ENCODE results near the gene HTR1D.

The HTR1D gene

DNA sequence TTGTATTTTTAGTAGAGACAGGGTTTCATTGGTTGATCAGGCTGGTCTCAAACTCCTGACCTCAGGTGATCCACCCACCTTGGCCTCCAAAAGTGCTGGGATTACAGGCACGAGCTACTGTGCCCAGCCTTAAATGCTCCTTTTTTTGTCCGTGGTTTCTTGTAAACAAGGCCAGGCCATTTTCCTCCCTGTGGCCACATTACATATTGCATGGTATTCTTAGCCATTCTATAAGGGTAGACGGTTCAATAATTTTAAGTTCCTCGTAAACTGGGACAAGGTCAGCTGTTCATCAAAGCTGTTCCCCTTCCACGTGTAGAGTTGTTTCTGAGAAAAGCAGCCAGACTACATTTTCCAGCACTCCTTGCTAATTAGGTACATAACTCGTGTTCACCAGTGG is 38.4 kb downstream of the HTR1D start:
- no peak for DNase-seq

DNA sequence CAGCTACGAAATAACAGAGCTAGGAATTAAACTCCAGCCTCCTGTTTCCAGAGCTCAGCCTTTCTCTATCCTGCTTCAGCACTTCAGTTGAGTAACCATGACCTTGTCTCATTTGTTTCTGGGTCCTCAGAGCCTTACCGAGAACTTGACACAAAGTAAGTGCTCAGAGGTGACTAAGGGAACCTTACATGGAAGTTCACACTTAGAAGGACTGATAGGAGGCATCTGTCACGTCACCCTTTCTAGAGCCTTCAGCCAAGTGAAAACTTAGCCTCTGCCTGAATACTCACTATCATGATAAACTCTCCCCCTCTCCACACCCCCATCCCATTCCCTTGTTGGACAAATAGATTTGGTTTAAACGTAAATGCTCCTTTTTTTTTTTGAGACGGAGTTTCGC is 38.9 kb downstream of the HTR1D start:
- no peak for DNase-seq

DNA sequence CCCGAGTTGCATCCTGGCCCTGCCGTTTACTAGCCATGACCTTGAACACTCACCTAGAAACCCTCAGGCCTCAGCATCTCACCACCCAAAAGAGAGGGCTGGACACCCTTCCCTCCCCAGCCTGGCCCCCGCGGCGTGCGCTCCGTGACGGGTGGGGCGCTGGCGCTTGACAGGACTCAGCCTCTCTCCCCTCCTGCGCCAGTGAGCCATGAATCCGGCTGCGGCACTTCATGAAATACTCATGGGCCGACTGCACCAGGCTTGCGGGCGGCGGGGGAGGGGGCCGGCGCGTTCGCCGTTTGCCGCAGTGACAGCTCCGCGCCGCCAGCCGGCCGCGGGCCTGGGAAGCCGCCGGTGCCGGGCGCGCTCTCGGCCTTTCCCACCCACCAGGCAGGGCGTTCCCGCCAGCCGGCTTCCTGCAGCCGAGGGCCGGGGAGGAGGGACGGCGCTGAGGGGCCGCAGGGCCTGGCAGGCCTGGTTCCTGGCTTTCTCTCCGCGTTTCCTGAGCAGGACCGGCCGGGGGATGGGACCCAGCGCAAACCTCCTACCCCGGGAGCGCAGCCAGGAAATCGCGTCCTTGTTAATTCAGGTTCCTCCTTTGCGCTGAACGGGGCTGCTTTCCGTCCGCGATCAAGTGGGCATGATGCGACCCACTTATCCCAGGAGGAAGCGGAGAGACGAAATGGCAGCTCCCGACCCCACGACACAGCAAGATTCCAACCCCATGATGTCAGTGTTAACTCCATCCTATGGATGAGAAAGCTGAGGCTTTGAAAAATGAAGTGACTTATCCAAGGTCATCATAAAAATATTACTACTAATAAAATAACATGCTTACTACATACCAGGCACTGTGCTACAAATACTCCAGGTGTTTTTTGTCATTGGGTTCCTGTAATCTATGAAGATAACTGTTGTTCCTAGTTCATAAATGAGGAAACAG is 39.6 kb downstream of the HTR1D start:
- DNase-seq = peak; percentile 66

DNA sequence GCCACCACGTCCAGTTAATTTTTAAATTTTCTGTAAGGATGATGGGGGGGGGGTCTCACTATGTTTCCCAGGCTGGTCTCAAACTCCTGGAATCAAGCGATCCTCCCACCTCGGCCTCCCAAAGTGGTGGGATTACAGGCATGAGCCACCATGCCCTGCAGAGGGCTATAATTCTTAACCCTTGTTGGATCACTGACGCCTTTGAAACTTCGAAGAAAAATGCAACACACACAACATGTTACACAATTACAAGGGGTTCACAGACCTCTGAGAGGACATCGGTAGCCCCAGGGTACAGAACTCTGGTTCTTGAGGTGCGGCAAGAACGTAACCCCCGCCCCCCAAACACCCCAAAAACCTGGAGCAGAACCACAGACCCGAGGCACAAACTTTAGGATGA is 40.3 kb downstream of the HTR1D start:
- DNase-seq = no peak

DNA sequence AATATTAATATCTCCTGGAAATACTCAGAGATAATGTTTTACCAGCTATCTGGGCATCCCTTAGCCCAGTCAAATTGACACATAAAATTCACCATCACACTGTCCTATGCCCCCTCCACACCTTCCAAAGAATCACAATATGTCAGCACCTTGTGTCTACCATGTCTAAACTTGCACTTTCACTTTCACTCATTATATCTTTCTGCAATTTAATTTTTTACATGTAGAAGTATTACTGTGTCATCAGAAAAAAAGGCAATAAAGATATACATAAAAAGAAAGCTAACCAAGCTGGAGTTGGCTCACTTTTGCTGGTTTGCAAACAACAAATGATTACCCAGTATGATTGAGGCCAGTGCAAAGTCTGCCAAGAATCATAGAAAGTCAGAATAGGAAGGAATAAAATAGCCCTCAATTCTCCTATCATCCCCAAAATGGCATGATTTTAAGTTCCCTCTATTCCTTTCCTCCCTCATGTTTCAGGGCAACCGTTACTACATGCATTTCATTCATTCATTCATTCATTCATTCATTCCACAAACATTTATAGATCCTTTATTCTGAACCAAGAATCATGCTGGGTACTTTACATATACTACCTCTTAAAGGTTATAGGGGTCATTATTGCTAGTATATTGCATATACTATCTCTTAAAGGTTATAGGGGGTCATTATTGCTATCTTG is 42.7 kb downstream of the HTR1D start:
- no peak for DNase-seq

DNA sequence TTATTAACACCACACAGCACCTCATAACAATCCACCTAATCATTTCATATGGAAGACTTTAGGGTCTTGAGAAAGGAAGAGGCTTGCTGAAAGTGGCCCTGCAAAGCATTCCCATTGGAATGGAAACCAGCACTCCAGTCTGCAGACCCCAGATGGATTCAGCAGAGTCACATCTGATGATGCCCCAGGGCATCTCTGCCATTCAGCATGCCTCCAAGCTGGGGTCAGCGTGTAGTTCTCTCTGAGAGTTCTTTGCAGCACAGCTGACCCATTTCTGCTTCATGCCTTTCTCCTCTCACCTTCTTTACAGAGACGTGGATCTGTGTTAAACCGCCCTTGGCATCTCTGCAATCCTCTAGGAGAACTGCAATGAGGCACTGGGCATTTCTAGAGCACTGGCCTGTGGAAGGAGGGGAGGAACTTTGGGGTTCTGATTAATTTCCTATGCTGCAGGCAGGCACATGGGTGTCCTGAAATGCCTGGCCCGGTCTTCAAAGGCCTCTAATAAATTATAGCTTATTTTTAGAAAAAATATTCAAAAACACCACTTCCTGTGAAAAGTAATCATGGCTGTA is 46.0 kb downstream of the HTR1D start:
- no peak for DNase-seq

DNA sequence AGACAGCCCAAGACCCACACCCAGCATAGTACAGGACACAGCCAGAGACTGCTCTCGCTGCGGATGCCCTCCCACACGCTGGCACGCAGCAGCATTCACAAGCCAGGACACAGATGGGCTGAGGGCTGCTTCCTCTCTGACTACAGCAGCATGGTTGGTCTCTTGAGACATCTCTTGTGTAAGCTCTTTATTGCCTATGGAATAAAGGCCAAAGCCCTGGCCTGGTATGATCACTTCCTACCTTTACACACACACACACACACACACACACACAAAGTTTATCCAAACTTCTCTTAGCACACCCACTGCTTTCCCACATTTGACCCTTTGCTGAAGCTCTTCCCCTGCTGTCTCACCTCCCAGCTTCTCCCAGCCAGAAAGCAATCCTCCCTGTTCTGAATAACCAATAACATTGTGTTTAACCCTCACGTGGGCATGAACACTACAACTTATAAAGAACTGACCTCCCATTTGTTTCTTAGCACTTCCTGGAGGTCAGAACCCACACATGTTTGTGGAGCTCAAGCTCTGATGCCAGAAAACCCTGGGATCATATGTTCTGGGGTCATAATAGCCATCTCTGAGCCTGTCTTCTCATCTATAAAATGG is 47.5 kb downstream of the HTR1D start:
- peak; percentile 54 for DNase-seq

DNA sequence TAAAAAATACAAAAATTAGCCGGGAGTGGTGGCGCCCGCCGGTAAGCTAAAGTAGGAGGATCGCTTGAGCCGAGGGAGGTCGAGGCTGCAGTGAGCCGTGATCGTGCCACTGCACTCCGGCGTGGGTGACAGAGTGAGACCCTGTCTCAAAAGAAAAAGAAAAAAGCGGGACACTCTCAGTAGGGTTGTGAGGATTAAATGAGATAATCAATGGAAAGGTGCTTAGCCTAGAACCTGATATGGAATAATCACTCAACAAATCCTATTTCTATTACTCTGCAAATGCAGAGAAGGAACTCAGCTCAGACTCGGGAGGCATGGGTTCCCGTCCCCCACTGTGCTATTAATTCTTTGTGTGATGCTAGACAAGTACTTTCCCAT is 48.1 kb downstream of the HTR1D start:
- no peak for DNase-seq

DNA sequence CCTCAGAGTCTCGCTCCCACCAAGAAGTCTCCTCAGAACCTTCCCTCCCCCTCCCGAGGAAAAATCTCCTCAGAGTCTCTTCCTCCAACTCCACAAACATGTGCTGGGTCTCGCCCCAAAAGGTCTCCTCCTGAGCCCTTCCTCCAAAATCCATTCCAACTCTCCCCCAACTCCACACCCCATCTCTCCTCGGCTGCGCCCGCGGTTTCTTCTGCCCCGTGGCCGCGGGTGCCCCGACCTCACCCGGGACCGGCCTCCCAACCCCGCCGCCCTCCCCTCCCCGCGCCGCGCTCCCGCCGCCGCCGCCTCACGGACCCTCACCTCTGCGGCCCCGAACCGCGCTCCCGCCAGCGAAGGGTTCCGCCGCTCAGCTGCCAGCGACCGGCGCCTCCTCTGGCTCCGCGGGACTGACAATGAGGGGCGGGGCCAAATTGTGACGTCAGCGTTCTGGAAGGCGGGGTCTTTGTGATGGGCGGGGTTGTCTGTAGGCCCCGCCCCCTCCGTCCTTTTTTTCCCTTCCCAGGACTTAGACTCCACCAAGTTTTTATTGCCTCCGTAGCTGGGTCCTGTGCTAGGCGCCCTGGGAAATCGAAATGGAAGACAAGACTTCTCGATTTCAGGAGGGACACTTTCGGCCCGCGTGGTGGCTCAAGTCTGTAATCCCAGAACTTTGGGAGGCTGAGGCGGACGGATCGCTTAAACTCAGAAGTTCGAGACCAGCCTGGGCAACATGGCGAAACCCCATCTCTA is 48.7 kb downstream of the HTR1D start, which contains the start of gene LUZP1:
Gene LUZP1 (minus strand): TSS at position 412 of the 750 bp plus-strand sequence.
- peak; percentile 78 for DNase-seq

DNA sequence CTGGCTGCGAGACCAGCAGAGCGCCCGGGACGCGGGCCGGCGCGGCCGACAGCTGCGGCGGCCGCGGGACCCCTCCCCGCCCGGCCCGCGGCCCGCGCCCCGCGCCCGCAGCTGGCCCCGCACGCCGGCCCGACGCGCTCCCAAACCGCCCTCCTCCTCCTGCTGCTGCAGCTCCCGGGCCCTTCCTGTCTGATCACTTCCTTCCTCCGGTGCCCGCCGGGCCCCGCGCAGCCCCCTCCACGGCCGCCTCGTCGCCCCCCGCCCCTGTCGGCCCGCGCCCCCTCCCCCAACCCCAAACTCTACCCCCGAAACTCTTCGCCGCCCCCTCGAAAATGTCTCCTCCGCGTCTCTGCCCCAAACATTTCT is 49.2 kb downstream of the HTR1D start:
- peak; percentile 42 for DNase-seq

DNA sequence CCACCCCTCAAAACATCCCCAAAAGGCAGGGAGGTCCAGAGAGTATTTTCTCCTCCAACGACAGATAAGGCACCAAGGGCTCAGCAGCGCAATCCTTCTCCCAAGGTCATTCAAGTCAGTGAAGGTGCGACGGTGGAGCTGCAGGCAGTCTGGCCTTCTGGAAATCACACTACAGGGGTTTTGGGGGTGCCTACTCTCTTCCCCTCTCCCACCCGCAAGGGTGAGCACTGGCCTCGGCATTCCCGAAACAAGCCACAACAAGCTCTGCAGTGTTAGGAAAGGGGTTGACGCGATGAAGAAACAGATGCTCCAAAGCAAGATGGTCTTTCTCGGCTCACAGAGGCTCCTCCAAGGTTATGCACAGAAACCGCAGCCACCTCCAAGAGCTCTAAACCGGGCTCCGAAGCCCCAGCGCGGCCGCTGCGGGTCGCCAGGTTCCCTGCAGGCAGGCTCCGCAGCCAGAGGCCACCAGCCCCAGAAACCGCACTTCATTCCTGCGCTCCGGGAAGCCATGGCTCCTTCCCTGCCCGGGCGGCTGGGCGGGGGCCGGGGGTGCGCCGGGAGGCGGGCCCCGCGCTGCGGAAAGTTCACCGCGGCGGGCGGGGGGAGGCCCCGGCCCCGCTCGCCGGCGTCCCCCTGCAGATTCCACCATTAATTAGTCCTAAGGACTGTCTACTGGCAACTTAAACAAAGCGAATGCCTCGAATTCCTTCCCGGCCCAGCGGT is 49.8 kb downstream of the HTR1D start:
- peak; percentile 49 for DNase-seq

DNA sequence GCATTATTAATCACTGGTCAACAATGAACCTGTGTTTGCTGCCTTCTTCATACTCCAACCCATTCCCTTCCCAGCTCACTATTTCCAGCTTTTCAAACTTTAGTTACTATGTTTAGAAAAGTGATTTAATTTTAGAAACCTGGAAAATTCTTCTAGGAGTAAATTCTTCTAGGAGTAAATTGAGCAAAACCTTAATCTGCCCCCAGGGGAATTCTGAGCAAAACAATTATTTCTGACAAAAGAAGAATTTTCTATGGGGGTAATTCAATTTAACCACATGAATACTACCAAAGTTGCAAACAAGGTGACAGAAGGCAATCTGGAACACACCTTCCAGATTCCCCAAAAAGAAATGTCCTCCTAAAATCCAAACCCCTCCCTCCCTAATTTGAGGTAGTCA is 50.4 kb downstream of the HTR1D start:
- DNase-seq = no peak

DNA sequence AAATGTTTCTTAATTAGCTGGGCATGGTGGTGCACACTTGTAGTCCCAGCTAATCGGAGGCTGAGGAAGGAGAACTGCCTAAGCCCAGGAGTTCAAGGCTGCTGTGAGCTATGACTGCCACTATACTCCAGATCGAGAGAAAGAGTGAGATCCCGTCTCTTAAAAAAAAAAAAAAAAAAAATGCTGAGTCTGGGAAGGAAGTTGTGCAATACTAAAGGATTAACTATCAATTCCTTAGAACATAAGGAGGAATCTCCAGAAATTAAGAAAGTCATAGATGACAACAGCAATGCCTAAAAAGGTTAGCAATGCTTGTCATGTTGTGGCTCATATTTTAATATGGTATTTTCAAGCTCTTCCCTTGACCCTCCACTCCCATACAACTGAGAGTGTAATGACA is 53.9 kb downstream of the HTR1D start:
- no peak for DNase-seq

DNA sequence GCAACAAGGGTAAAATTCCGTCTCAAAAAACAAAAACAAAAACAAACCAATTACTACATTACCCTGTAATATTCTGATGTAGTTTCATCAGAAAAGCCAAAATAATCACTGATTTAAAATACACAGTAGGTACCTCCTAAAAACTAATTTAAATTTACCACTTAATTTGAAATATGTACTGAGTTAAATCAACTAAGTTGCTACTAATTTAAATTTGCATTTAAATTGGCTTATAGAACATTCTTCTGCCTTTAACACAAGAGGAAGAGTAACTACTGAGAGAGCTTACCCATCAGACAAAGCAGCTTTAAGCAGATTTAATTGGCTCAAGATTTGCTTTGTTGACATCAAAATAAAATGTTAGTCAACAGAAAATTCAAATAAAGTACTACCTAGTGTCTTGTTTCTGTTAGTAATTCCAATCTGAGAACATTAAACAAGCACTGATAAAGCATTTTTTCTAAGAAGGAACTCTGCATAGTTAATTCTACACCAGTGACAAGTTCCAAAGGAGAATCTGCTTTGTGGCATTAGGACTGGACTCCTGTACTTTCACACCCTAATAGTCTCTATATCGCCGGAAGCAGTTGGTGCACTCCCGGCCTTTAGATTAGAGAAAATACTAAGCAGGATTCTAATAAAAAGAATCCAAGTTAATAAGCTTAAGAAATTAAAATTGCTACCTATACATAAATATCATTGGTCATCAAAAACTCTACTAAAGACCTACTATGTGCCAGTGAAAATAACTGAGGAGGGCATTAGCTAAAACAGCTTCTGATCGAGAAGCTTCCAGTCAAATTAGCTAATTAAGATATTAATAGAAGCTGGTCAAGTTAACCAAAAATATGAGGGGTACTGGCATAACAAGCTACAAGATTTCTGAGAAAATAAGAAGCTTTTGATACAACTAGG is 57.1 kb downstream of the HTR1D start:
- no peak for DNase-seq

DNA sequence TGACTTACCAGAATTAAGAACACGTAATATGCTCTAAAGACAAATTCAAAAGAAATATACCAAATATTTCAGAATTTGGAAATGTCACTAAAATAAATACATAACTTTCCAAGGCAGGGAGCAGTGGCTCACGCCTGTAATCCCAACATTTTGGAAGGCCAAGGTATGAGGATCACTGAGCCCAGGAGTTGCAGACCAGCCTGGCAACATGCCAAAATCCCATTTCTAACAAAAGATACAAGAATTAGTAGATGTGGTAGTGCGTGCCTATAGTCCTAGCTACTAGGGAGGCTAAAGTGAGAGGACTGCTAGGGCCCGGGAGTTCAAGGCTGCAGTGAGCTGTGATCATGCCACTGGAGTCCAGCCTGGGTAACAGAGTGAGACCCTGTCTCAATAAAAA is 60.4 kb downstream of the HTR1D start:
- DNase-seq = no peak

DNA sequence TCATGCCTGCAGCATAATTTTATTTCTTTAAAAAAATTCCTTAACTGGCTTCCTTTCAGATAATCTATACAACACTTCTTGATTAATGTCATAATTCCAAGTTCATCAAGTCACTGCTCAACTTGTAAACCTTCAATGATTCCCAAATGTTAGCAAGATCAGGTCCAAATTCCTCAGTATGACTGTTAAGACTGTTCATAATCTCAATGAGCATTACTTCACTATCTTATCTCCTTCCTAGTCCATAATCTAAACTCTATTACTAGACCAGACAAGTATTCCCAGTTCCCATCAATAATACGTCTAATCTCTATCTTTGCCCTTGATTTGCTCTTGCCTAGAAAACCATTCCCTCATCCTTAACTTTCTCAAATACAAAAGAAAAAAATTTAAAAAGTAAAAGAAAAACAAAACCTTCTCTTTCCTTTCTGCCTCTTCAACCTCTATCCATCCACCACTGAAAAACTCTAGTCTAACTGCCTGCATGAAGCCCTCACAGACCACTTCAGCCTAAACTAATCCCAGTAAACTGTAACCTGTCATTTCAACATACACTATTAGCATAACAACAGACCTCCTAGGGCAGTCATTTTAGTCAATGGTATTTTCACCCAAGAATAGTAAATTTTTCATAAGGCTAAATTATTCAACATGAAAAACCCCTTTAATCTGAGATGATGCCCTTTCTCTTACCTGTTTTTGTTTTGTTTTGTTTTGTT is 64.2 kb downstream of the HTR1D start:
- no peak for DNase-seq

DNA sequence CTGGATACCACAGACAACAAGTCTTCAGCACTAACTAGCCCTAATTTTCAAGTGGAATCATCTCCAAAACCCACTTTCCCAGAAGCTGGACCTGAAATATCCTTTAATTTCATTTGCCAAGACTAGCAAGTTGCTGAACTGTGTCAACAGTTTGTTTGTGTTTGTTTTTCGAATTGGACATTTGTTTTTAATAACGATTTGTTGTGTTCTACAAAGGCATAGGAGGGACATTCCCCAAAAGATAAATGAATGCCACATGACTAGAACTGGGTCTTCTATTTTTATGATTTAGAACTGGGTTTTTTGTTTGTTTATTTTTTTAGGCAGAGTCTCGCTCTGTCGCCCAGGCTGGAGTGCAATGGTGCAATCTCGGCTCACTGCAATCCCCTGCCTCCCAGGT is 66.6 kb downstream of the HTR1D start:
- DNase-seq = no peak

DNA sequence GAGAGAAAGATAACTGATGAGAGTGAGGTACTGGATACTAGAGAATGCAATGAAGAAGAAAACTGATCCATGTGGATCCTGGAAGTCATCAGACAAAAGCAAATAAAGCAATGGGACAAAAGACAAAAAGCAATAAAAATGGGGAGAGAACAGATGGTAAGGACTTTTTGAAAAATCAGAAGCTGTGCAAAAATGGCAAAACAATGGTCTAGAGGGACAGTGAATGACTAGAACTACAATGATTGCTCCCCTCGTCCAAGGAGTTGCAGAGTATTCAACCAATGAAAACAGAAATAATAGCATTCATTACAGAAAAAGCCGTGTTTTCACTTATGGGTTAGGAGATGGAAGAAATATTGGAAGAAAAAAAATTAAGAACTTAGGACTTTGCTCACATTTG is 67.2 kb downstream of the HTR1D start:
- no peak for DNase-seq

DNA sequence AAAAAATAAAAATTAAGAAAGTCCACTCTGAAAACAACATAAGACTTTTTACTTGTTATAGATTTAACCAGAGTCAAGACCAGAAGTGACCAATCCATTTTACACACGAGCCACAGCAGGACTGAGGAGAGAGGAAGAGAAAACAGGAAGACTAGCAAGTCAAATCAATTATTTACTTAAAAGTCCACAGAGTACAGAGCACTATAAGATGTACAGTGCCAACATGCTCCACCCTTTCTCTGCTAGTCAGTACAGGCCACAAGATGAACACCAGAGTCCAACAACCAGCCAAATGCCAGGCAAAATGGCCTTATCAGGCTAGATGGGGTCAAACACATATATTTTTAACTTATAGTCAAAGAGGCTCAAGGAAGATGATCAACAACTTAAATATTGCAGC is 68.2 kb downstream of the HTR1D start:
- no peak for DNase-seq

DNA sequence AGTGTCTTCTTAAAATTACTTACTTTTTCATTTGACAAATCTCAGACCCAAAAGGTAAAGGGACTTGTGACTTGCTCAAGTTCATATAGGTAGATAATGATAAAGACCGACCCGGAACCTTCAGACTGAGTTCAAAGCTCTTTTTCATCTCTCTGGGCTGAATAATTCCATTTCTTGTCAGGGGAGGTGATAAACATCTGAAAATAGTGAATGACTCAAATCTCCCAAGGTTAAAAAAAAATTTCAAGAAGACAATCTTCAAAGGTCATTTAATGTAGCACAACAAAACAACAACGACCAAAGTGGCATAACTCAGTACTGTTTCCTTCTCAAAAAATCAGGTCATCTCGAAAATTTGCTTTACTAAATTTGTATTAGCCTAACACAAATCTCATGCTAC is 69.2 kb downstream of the HTR1D start:
- peak; percentile 26 for DNase-seq

Data from CD4-positive, alpha-beta T cell treated with Interleukin-6 for 4 hours (primary cell).